Measurements from ENCODE around the gene THSD4. TPM values are rescaled to one million over a fixed set of nuclear protein-coding genes. Genes with fewer than 3 reads are reported as not detected.

THSD4 gene
- total and polyA plus RNA-seq, 9 of the 15 experiments (the other 6 are each of a cell fraction or from before 2014, with no cell fraction given) = 0.04 TPM; not detected in 5

DNA sequence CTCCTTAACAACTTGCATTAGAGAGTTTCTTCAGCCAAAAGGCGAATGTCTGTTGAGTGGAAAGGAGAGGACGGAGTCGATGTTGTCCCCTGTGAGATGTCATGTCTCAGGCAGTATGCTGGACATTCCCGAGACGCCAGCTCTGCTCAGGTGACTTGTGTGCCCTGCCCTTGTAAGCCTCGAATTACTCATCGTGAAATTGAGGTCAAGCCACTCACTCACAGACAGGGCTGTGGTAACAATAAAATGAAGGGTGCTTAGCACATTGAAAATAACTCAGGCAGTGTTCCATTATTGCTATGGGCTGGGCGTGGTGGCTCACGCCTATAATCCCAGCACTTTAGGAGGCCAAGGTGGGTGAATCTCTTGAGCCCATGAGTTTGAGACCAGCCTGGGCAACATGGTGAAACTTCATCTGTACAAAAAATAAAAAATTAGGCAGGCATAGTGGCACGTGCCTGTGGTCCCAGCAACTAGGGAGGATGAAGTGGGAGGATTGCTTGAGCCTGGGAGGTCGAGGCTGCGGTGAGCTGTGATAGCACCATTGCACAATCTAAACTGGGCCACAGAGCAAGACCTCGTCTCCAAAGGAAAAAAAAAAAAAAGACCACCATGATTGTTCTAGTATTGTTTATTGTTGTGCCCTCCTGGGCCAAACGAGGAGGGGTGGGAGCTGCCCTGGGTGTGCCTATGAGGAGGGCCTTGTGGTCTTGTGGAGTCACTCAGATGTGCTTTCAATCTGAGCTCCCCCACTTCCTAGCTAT, 214.4 kb downstream of the THSD4 start:
- no peak overlapping the region for H3K4me2 ChIP-seq (ENCODE audit: insufficient read depth, low read length)
- no peak overlapping the region for H3K4me3 ChIP-seq
- no peaks in the 10 kb centered on the region for H3K79me2 ChIP-seq (ENCODE audit: control insufficient read depth, insufficient read depth, low read length)
- H3K9ac ChIP-seq (ENCODE audit: insufficient read depth in 1 of 2, low read depth in 2 of 2, low read length in 2 of 2) = no peak overlapping the region
- no peak overlapping the region for H3K27ac ChIP-seq (ENCODE audit: extremely low read depth, low read depth, low read length)
- no peaks in the 10 kb centered on the region for H3K9me1 ChIP-seq (ENCODE audit: control insufficient read depth, insufficient read depth, low read length)
- intact Hi-C loops (cut with micrococcal nuclease) = no loop called here
- no peaks in the 10 kb centered on the region for H4K20me1 ChIP-seq (replicated peaks; ENCODE audit: control insufficient read depth, insufficient read depth, low read length)
- FAIRE-seq (no peak), DNase-seq (ENCODE audit: extremely low read depth in 1 of 4, low spot score in 3 of 4) (no peak), ATAC-seq (no peak)
- ChIA-PET POLR2A (no interaction called here), CTCF (ENCODE audit: low intra/inter-chr PET ratio) (no interaction called here)
- 3% methylated on average over 13 of the region's 14 CpGs for WGBS (ENCODE audit: insufficient coverage, low coverage, missing lambda C conversion rate)
- no peaks in the 10 kb centered on the region for H3K9me3 ChIP-seq (replicated peaks; ENCODE audit: control insufficient read depth, insufficient read depth, low read depth, low read length)
- H3K27me3 ChIP-seq (ENCODE audit: control insufficient read depth in 2 of 2, insufficient read depth in 2 of 2, low read length in 2 of 2) = peaks cover 0 to 9% of the 10 kb centered on the region in 2 experiments; a peak in 1 of 5 replicates
- in situ Hi-C loops (cut with MboI) = no loop called here
- no peaks in the 10 kb centered on the region for H3K4me1 ChIP-seq (replicated peaks in 1 of 2; ENCODE audit: control insufficient read depth in 2 of 2, insufficient read depth in 2 of 2, low read length in 2 of 2)
- no TSS peak for BruUV-seq (replicated peaks)
- H2AFZ ChIP-seq (ENCODE audit: low read depth, low read length) = no peak overlapping the region
- H3K36me3 ChIP-seq (ENCODE audit: control insufficient read depth, insufficient read depth, low read length) = no peaks in the 10 kb centered on the region
- TF ChIP-seq, protein P1, sequence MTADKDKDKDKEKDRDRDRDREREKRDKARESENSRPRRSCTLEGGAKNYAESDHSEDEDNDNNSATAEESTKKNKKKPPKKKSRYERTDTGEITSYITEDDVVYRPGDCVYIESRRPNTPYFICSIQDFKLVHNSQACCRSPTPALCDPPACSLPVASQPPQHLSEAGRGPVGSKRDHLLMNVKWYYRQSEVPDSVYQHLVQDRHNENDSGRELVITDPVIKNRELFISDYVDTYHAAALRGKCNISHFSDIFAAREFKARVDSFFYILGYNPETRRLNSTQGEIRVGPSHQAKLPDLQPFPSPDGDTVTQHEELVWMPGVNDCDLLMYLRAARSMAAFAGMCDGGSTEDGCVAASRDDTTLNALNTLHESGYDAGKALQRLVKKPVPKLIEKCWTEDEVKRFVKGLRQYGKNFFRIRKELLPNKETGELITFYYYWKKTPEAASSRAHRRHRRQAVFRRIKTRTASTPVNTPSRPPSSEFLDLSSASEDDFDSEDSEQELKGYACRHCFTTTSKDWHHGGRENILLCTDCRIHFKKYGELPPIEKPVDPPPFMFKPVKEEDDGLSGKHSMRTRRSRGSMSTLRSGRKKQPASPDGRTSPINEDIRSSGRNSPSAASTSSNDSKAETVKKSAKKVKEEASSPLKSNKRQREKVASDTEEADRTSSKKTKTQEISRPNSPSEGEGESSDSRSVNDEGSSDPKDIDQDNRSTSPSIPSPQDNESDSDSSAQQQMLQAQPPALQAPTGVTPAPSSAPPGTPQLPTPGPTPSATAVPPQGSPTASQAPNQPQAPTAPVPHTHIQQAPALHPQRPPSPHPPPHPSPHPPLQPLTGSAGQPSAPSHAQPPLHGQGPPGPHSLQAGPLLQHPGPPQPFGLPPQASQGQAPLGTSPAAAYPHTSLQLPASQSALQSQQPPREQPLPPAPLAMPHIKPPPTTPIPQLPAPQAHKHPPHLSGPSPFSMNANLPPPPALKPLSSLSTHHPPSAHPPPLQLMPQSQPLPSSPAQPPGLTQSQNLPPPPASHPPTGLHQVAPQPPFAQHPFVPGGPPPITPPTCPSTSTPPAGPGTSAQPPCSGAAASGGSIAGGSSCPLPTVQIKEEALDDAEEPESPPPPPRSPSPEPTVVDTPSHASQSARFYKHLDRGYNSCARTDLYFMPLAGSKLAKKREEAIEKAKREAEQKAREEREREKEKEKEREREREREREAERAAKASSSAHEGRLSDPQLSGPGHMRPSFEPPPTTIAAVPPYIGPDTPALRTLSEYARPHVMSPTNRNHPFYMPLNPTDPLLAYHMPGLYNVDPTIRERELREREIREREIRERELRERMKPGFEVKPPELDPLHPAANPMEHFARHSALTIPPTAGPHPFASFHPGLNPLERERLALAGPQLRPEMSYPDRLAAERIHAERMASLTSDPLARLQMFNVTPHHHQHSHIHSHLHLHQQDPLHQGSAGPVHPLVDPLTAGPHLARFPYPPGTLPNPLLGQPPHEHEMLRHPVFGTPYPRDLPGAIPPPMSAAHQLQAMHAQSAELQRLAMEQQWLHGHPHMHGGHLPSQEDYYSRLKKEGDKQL (CRISPR knock-in tag; IDR thresholded peaks at IDR 0.05; ENCODE audit: borderline replicate concordance) = no peak
- TF ChIP-seq HSF4 (CRISPR knock-in tag; IDR thresholded peaks at IDR 0.05; ENCODE audit: borderline replicate concordance) (no peak), TCFL5 (CRISPR knock-in tag; conservative IDR thresholded peaks at IDR 0.05) (no peak), HMG20B (CRISPR knock-in tag; IDR thresholded peaks at IDR 0.05) (no peak), ZNF699 (CRISPR knock-in tag; IDR thresholded peaks at IDR 0.05; ENCODE audit: insufficient replicate concordance) (no peak), SLC30A9 (CRISPR knock-in tag; IDR thresholded peaks at IDR 0.05) (no peak), TEAD1 (CRISPR knock-in tag; IDR thresholded peaks at IDR 0.05) (no peak)
- TF ChIP-seq, protein P2, sequence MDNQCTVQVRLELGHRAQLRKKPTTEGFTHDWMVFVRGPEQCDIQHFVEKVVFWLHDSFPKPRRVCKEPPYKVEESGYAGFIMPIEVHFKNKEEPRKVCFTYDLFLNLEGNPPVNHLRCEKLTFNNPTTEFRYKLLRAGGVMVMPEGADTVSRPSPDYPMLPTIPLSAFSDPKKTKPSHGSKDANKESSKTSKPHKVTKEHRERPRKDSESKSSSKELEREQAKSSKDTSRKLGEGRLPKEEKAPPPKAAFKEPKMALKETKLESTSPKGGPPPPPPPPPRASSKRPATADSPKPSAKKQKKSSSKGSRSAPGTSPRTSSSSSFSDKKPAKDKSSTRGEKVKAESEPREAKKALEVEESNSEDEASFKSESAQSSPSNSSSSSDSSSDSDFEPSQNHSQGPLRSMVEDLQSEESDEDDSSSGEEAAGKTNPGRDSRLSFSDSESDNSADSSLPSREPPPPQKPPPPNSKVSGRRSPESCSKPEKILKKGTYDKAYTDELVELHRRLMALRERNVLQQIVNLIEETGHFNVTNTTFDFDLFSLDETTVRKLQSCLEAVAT (IDR thresholded peaks at IDR 0.05) = no peak
- TF ChIP-seq, protein P3, sequence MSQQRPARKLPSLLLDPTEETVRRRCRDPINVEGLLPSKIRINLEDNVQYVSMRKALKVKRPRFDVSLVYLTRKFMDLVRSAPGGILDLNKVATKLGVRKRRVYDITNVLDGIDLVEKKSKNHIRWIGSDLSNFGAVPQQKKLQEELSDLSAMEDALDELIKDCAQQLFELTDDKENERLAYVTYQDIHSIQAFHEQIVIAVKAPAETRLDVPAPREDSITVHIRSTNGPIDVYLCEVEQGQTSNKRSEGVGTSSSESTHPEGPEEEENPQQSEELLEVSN (IDR thresholded peaks at IDR 0.05; ENCODE audit: borderline replicate concordance in 1 of 2, extremely low read depth in 1 of 2, insufficient read depth in 1 of 2, insufficient read length in 1 of 2, low read depth in 1 of 2, low read length in 1 of 2, poor library complexity in 1 of 2, severe bottlenecking in 1 of 2) = no peak
- TF ChIP-seq, protein P4, sequence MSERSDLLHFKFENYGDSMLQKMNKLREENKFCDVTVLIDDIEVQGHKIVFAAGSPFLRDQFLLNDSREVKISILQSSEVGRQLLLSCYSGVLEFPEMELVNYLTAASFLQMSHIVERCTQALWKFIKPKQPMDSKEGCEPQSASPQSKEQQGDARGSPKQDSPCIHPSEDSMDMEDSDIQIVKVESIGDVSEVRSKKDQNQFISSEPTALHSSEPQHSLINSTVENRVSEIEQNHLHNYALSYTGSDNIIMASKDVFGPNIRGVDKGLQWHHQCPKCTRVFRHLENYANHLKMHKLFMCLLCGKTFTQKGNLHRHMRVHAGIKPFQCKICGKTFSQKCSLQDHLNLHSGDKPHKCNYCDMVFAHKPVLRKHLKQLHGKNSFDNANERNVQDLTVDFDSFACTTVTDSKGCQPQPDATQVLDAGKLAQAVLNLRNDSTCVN (CRISPR knock-in tag; IDR thresholded peaks at IDR 0.05) = no peak
